Placental epithelial cell (primary cell): ENCODE results near the gene AK3. TPM values are rescaled to one million over a fixed set of nuclear protein-coding genes. Genes with fewer than 3 reads are reported as not detected.

Experiments used
- total RNA-seq: library from RNA; depleted of rRNA; stranded (reverse); fragments of >200 nt; gene quantifications from 2 replicates; pipeline ENCODE4 v1.2.3, GENCODE V29; 2012

The AK3 gene
- total RNA-seq = 29.8 and 29.9 TPM in 2 replicates

GRCh38 chr9:4740638-4741364 is at the start of gene AK3:
AK3 (minus strand) TSS chr9:4741202; CDS start chr9:4741087, 115 bp downstream.

GRCh38 chr9:4679268-4680172 is 61.5 kb downstream of the AK3 start, which contains the start of gene CDC37L1:
CDC37L1 (plus strand) TSS chr9:4679569; CDS start chr9:4679768, 199 bp downstream.

DNA sequence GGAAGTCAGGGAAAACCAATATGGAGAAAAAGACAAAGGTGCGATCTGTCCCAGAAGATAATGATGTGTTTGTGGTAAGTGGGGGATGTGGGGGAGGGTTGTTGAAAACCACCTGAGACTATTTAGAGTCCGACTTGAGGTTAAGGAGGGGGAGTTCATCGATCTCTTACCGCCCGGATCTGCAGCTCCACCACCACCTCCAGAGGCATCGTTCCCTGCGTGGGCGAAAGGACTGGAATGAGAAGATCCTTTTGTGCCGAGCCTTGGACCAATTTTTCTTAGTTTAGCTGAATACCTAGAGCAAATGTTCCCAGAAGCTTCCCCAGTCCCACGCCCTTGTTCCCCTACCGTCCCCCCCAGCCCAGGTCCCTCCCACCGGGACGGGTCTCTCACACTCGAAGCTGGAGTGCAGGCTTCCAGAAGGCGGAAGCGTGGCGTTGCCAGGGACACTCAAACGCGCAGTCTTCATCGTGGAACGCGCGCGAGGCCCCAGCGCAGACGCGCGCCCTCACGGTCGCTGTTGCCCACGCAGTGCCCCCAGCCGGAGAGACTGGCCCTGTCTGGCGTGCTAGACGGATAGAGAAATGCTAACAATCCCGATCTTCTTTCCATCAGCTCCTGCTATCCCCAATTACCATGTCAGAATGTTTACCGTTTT is 74.8 kb downstream of the AK3 start, which contains the start of gene SPATA6L:
Gene SPATA6L (minus strand): TSS at position 439 of the 658 bp plus-strand sequence. CDS start 230 bp downstream, at position 209.

GRCh38 chr9:4662108-4662988 is 78.7 kb downstream of the AK3 start, which contains the start of gene PLPP6:
PLPP6 (plus strand) TSS chr9:4662294; CDS start chr9:4662376, 82 bp downstream.

Other genes with a start within 250 kb of the AK3 start
- gene PLPP6, start 78.9 kb downstream of the AK3 start, total RNA-seq = 10.2 and 11.7 TPM in 2 replicates
- gene SPATA6L, start 74.7 kb downstream of the AK3 start, total RNA-seq = 0.98 and 4.7 TPM in 2 replicates
- 23.3 and 36.1 TPM in 2 replicates for gene CDC37L1, start 61.6 kb downstream of the AK3 start, total RNA-seq
- 12.9 and 21.2 TPM in 2 replicates for gene RCL1, start 51.7 kb upstream of the AK3 start, total RNA-seq
- 16.8 and 53.4 TPM in 2 replicates for gene JAK2, start 244.1 kb upstream of the AK3 start, total RNA-seq